GM18508 (cell line): ENCODE measurements around the gene MUL1.

Experiments
- ATAC-seq: cut with Tn5 transposase; IDR thresholded peaks from one replicate; pipeline ENCODE4 v1.9.1; 2021; ENCODE audit warnings: moderate number of reproducible peaks; ENCODE audit not compliant: insufficient read depth, unreplicated experiment

MUL1 gene

DNA sequence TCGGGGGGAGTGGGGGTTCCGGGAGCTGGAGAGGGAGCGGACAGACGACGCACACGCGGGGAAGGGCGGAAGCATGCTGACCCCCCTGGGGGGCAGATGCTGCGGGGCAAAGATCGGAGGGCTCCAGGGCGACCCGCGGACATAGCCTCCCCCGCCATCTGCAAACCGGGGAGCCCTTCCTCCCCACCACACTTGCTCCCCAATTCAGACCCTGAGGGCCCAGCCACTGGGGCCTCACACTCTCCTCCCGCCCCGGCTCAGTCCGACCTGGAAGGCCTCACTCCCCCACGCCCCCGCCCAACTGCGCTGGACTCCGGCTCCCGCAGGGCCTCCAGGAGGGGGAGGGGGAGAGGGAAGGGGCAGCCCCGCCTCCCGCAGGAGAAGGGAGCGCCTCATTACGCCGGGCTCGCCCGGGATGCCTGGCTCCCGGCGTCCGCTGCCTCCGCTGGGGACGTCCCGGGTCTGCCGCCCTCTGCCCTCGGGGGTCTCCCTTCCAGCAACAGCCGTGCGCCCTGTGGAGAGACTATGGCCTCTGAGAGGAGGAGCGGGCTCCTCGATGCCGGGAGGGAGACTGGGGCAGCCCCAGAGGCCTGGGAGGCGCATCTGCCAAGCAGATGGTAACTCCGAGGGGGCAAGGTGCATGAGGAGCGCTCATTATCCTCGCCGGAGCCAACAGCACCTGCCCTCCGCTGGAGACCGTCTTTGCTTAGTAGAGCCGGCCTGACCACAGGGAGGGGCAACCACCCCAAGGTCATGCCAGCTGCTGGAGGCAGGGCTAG lies 21.3 kb downstream of the MUL1 start:
- ATAC-seq: no peak

DNA sequence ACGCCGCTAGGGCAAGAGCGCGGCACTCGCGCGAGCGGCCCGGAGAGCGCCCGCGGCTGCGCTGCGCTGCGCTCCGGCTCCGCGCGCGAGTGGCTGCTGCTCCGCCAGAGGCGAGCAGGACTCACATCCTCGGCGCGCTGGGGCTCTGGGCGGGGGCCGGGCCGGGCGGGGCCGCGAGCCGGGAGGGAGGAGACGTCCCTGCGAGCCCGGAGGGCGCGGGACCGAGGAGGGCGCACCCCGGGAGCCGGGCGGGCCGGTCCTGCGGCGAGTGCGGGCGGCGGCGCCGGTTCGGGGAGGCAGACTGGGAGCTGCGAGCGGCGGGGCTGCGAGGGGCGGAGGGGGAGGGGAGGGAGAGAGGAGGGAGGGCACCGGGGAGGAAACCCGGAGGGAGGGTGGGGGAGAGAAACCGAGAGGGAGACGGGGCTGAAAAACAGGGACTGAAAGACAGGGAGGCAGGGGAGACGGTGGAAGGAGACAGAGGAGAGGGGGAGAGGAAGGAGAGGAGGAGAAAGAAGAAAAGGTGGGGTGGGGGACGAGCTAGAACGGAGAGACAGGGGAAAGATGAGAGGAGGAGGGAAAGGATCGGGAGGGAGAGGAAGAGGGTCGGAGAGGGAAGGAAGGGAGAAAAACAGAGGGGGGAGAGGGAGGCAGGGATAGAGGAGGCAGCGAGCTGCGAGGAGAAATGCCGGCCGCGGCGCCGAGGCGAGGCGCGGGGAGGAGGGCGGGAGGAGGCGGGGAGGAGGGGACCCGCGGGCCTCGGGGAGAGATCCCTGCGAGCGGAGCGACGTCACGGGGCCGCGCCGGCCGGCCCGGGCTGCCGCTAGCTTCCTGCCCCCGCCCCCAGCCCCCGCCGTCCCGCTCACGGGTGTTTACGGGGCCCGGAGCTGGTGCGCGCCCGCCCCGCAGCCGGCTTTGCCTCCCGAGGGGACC lies 22.2 kb downstream of the MUL1 start, which contains the start of gene CAMK2N1:
Gene CAMK2N1 (minus strand): TSS at position 684 of the 930 bp plus-strand sequence. CDS start 831 bp downstream, outside the sequence.
- no peak for ATAC-seq

DNA sequence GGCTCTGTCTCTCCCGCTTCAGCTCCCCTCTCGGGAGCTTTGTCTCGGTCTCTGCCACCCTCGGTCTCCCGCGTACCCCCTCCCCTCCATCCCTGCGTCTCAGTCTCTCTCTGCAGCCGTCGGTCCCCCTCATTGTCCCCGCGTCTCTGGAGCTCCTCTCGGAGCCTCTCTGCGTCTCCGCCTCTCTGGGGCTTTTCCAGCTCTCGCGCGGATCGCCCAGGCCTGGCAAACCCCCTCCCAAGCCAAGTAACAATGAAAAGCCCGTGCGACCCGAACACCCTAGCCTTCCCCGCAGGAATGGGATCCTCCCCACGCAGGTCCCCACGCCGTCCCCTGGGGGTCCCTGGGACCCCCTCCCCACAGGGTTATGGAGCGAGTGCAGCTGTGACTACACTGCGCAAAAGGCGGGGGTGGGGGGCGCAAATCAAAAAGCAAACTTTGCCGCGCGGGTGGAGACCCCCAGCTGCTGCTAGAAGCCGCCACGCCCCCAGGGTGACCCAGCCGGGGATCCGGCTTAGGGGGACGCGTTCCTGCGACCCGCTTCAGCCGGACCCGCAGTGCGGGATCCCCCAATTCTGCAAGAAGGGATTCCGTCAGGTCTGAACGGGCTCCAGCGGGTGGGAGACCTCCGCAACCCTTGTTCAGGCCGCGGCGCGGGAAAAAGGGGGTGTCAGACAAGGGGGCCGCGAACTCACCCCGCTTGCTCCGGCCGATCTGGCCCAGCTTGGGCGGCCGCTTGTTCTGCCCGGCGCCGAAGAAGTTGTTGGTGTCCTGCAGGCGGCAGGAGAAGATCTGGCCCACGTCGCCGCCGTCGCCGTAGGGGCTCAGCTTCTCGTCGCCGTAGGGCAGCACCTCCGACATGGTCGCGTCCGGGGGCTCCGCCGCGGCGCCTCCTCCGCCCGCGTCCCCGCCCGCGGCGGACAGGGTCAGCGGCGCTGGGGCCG lies 23.2 kb downstream of the MUL1 start:
- ATAC-seq: no peak

DNA sequence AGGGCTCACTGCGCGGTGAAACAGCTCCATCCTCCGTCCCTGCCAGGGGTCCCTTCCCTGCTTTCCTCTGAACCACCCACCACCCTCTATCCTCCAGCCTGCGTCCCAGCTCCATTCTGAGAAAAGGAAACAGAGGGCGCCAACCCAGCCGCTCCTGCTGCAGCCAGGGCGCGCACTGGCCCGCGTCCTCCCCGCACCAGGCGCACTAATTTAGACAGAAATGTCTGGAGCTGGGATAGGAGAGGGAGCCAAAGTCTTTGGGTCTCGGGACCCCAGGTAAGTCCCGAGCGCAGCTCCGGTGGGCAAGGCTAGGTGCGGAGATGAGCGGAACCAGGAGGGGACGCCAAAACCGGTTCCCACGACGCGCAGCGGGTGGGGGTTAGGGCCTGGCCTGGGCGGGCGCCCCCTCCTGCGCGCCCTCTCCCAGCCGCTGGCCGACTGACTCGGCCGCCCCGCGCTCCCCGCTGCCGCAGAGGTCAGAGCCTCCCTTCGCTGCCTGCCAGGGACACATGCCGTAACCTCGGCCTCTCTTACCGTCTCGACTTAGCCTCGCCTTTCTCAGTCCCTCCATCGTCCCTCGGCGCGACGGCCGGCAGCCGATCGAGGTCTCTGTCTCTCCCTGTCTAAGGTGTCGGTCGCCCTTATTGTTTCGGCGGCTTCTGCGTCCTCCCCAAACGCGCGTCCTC lies 24.0 kb downstream of the MUL1 start:
- ATAC-seq: no peak

DNA sequence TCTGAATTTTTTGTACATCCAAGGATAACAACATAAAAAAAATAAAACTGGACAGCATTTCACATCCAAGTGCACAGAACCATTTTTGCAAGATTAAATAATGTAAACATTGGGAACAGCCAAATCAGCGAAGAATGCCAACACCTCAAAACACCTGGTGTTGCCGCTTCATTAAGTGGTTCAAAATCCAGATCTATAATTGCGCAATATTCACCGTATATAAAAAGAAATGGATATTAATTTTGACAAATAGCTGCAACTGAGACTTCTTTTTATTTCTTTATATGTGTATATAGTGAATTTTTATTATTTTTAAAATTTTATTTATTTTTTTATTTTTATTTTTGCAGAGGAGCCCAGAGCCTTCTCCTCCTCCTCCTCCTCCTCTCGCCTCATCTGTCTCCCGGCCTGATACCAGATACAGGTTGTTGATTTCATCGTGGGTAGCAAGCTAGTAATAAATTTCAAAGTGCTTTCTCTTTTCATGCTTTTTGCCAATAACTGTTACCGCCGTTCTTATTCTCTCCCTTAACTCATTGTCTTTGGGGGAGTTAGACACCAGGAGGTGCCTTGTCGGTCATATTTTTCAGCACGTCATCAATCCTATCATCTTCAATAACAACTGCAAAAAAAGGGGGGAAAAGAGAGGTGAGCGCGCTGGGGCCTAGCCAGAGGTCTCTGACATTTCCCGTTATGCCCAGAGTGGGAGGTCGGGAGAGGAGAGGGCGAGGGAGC lies 24.7 kb downstream of the MUL1 start:
- no peak for ATAC-seq

DNA sequence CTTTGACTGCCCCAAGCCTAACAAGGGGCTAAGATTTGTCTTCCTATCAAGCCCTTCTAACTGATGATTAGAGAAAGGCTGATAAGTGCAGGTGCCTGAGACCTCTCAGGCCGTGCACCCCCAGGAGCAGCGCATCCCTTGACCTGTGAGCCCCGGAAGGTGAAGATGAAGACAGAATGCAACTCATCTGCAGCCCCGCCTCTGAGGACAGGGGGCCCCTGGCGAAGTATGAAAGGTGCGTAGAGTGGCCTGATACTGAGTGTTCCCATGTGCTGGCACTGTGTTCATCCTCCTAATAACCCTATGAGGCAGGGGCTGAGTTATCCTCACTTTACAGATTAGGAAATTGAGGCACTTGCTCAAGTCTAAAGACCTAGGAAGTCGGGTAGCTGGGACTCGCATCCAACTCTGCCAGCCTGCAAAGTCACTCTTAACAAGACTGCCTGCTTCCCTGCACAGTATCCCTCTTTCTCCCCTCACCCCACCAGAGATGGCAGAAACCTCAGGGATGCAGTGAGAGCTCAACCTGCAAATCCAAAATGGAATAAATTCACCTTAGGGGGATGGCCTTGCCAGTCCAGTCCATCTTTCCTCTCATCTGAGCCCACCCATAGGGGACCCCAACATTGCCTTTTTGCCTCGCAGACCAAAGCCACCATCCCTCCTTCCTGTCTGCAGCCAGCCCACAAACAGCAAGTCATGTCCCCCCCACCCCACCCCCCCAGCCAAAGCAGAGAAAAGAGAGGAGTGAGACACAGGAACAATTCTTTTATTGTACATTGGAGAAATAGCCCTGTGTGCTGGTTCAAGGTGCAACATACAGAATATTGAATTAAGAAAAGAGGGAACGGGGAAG lies 26.1 kb downstream of the MUL1 start:
- ATAC-seq: no peak

DNA sequence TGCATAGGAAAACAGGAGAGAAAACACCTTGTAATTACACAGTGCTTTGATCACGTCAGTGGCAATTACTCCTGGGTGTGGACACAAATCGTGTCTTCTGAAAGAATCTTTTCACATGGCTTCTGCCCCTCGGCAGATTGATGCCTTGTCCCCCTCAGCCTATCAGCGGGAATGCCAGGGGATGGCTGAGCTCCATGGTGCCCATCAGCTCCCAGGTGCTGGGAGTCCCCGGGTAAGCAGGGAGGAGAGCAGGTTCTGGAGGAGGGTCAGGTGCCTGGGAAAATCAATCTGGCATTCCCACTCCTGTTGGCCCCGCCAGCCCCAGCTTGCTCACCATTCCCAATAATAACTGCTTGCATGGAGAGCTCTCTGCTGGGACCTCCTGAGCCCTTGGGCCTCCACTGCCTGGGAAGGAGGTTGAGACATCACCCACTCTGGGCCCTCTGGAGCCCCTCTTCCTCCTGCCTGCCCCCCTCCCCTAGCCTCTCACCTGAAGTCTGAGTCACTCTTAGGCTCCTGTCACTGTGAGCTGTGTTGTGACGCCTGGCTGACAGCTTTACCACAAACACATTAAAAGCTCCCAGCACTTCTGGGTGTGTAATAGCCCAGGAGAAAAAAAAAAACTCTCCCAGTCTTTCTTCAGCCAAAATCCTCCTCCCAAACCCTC lies 26.9 kb downstream of the MUL1 start:
- no peak for ATAC-seq

DNA sequence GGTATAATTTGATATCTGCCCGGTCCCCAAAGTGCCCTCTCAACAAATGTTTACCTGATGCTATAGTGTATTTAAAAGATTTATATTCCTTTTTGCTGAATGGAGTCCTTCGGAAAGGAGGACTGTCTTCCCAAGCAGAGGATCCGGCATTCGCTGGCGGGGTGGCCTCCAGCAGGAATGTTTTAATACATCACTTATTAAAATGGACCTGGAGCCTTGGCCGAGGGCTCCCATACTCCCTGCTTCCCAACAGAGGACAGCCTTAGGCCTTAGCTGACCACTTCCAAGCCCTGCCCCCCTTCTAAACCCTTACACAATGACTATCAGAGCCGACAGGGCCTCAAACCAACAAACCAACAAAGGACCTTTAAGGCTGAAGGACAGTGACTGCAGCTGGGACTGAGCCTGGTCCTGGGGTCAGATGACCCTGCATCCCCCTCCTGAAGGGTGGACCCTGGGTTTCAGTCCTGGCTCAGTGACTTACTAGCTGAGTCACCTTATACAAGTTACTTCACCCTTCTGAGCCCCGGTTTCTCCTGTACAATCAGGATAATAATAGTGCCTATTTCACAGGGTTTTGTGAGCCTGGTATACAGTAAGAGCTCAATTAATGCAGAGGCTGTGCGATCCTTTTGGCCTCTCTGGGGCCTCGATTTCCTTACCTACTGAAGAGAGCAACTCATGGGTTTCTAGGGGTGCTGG lies 27.6 kb downstream of the MUL1 start:
- no peak for ATAC-seq

DNA sequence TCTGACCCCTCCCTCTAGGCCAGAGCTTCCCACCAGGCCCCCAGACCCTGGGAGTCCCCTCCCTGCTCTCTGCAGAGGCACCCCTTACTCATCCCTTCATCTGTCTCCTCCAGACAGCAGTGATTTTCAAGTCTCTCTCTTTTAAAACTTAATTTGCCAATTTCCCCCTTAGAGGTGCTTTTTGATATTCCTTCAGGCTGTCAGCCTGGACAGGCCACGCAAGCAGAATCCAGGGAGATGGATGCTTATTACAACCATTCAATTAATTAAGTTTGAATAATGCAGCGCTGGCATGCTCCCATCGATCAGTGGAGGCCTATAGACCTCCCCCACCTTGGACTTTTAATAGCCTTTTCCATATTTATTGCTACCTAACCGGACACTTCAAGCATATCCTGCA lies 28.1 kb downstream of the MUL1 start:
- no peak for ATAC-seq

DNA sequence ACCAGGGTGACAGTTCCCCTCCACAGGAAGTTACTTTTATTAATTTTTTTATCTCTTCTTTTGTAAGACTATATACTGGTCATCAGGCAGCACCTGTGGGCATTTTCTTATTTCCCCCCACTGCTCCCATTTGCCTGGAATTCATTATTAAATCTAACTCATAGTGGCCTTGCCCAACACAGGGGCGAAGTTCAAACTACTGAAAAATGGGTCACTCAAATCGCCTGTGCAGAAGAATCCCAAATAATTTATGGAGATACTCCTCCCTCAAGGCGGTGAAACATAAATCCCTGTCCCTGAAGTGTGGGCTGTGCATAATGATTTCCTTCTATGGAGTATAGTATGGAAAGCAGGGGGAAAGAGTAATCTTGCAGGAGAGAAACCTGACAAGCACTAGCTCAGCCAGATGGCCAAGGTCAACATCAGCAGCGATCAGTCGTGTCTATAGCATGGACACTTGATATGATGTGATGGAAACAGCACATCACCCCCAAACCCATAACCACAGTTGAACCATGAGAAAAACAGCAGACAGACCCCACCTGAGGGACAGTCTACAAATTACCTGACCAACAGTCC lies 29.8 kb downstream of the MUL1 start:
- no peak for ATAC-seq

DNA sequence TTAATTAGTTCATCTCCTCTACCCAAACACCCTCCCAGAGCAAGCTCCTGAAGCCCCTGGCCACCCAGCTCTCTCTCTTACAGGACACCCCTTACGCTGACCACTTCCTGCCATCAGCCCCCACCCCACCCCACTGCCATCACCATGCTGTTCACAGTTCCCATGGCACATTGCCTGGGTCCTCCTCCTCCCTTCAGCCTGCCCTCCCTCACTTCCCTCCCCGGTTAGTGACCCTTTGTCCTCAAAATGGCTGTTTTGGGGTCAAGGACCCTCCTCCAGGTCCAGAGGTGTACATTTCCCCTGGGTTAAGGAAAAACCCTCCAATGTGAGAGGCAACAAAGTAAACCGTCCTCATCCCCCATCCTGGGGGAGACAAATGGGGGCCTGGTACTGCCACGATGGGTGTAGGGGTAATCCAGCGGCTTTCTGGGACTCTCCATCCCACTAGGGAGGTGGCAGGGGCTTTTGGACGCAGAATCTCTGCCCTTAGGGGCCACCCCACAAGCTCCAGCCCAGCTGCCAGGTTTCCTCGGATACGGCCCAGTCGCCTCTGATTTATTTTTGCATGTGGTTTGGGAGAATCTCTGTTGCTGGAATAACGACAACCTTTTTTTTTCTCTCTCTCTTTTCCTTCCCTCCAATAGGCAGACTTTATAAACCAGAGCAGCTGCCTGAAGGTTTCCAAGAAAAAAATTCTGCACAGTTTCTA lies 30.4 kb downstream of the MUL1 start:
- ATAC-seq: no peak

DNA sequence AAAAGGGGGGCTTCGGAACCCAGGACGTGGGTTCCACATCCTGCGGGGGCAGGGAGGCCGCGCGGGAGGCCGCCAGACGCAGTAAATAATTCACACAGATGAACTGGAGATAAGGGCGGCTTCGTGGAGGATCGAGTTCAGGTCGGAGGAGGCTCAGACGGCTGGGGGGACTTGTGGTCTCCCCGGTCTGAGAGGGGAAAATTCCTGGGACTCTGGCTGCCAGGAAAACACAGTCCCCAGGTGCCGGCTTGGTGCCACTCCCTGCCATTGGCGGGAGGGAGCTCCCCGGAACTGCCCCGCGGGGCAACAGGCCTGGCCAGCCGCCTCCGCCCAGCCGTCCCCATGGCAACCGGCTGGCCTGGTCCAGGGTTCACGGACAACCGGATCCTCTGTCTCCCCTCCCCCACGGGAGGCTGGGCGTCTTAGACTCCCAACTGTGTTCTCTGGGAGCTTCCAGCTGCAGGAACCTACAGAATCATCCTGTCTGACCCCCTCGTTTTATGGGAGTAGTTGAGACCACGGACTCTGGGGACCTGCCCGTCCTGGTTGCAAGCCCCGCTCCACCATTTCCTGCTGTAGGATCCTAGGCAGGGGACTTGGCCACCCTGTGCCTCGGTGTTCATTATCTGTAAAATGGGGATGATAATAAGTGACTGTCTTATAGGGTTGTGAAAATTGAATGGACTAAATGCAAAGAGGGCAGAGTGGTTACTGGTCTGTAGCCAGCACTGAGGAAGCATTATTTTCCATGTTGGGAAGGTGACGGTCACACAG lies 31.5 kb downstream of the MUL1 start:
- no peak for ATAC-seq

DNA sequence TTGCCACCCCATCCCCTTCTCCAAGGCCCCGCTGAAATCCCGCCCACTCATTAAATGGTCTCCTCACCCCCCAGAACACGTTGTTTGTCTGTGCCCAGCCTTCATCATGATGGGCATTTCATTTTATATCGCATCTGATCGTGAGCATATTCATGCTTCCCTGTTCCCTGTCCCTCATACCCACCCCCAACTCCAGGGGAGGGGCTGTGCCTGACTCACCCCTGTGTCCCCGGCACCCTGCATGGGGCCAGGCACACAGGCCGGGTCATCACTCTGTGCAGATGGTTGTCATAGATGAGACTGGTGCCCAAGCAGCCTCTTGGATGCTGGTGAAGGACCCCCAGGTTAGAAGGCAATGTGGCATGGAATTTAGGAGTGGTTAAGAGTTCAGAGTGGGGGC lies 33.0 kb downstream of the MUL1 start:
- no peak for ATAC-seq

DNA sequence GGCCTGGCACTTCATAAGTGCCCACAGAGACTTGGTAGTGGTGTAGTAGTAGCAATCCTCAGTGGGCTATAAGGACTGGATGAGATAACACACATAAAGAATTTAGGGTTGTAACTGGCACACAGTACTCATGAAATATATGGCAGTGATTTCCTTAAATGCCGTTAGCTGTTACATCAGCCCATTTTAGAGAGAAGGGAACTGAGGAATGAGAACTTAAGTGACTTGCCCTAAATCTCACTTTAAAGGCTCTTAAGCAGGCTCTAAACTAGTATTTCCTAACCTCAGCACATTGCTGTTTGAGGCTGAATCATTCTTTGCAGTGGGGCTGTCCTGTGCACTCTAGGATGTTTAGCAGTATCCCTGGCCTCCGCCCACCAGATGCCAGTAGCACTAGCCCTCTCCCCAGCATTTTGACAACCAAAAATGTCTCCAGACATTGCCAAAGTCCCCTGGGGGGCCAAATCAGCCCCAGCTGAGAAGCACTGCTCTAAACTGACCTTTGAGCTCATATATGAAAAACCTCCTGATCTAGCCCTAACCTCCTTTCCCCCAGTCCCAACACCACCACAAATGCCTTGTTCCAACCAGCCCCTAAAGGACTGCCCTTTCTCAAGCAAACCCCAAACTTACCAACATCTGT lies 33.5 kb downstream of the MUL1 start:
- no peak for ATAC-seq

DNA sequence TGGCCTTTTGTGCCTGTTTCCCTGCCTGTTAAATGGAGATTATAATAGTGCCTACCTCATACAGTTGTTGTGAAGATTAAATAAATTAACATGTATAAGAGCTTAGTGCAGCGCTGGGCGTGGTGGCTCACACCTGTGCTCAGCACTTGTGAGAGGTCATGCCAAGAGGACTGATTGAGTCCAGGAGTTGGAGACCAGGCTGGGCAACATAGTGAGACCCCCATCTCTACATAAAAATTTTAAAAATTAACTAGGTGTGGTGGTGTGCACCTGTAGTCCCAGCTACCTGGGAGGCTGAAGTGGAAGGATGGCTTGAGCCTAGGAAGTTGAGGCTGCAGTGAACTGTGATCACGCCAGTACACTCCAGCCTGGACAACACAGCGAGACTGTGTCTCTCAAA lies 34.1 kb downstream of the MUL1 start:
- ATAC-seq: no peak
